CD4-positive, alpha-beta T cell treated with Interleukin-17A for 1 hour (primary cell): ENCODE data around the gene XDH.
A peak's percentile ranks its signal among the peaks of the same experiment; 100 is the strongest.

ENCODE experiments used
- DNase-seq: peaks from one replicate; pipeline ENCODE4 v3.0.0-alpha.2; 2020

Gene XDH

GRCh38 chr2:31363956-31364750 is 50.4 kb downstream of the XDH start:
- DNase-seq, result no peak

- no peak for DNase-seq
These were observed 52.0 kb downstream of the XDH start for GRCh38 chr2:31362581-31362980.

- DNase-seq, result no peak
These were observed 55.3 kb downstream of the XDH start for GRCh38 chr2:31359229-31359628.

GRCh38 chr2:31354837-31355236 is 59.7 kb downstream of the XDH start:
- DNase-seq, result no peak

GRCh38 chr2:31353179-31353578 is 61.4 kb downstream of the XDH start:
- no peak for DNase-seq

GRCh38 chr2:31349684-31350083 is 64.9 kb downstream of the XDH start:
- DNase-seq, result no peak

GRCh38 chr2:31349160-31349559 is 65.4 kb downstream of the XDH start:
- DNase-seq, result no peak

GRCh38 chr2:31348618-31349017 is 65.9 kb downstream of the XDH start:
- DNase-seq, result no peak

- DNase-seq, result no peak
These were observed 66.8 kb downstream of the XDH start for GRCh38 chr2:31347750-31348149.

GRCh38 chr2:31347319-31347718 is 67.2 kb downstream of the XDH start:
- no peak for DNase-seq

- DNase-seq, result no peak
These were observed 70.1 kb downstream of the XDH start for GRCh38 chr2:31344447-31344846.

- no peak for DNase-seq
These were observed 73.2 kb downstream of the XDH start for GRCh38 chr2:31341351-31341750.

GRCh38 chr2:31339696-31340095 is 74.8 kb downstream of the XDH start:
- DNase-seq, result no peak

GRCh38 chr2:31337860-31338259 is 76.7 kb downstream of the XDH start:
- DNase-seq, result no peak

- no peak for DNase-seq
These were observed 77.3 kb downstream of the XDH start for GRCh38 chr2:31337197-31337596.

- no peak for DNase-seq
These were observed 78.5 kb downstream of the XDH start for GRCh38 chr2:31335921-31336585.

GRCh38 chr2:31334311-31335026 is 80.1 kb downstream of the XDH start:
- no peak for DNase-seq

GRCh38 chr2:31333527-31334183 is 80.9 kb downstream of the XDH start:
- DNase-seq, result peak; percentile 83

- DNase-seq, result no peak
These were observed 81.5 kb downstream of the XDH start for GRCh38 chr2:31333046-31333445.

- DNase-seq, result no peak
These were observed 82.0 kb downstream of the XDH start for GRCh38 chr2:31332521-31332920.

GRCh38 chr2:31331156-31331555 is 83.4 kb downstream of the XDH start:
- no peak for DNase-seq

- no peak for DNase-seq
These were observed 85.4 kb downstream of the XDH start for GRCh38 chr2:31329081-31329625.

GRCh38 chr2:31328026-31328425 is 86.5 kb downstream of the XDH start:
- no peak for DNase-seq
